DND-41 (cell line): ENCODE results near the gene NAPSA.

Experiments
- ATAC-seq: fragments of 200-7000 bp; cut with Tn5 transposase; 3 replicates; pipeline ENCODE4 v1.9.1; 2021; ENCODE audit warnings: low read depth; ENCODE audit not compliant: insufficient read depth
- DNase-seq: peaks from one replicate; pipeline ENCODE4 v3.0.0-alpha.2; 2020
- H2AFZ ChIP-seq: 2 replicates; pipeline ENCODE4 v1.6.0; 2012; ENCODE audit warnings: low read depth, low read length
- H3K27ac ChIP-seq: 2 replicates; pipeline ENCODE4 v1.5.1; 2012; ENCODE audit warnings: low read length, inconsistent platforms
- H3K27me3 ChIP-seq: fragments of 200-600 bp; sonication (generic); 2 replicates; pipeline ENCODE4 v1.6.0; 2012; ENCODE audit warnings: low read length, mild to moderate bottlenecking, inconsistent platforms; ENCODE audit not compliant: insufficient read depth, poor library complexity
- H3K36me3 ChIP-seq: 2 replicates; pipeline ENCODE4 v1.5.1; 2012; ENCODE audit warnings: low read length, inconsistent platforms; ENCODE audit not compliant: insufficient read depth
- H3K4me1 ChIP-seq: 2 replicates; pipeline ENCODE4 v1.5.1; 2012; ENCODE audit warnings: mild to moderate bottlenecking, low read length; ENCODE audit not compliant: insufficient read depth
- H3K4me2 ChIP-seq: 2 replicates; pipeline ENCODE4 v1.6.0; 2012; ENCODE audit warnings: mild to moderate bottlenecking, moderate library complexity, low read length, inconsistent platforms; ENCODE audit not compliant: insufficient read depth
- H3K4me3 ChIP-seq, 2 experiments: fragments of 200-600 bp in 1 of 2; shearing (Covaris generic) in 1 of 2; 2 replicates each; pipeline ENCODE4 v1.5.1; 2012 to 2016; ENCODE audit warnings: inconsistent platforms in 2 of 2, low read length in 2 of 2, mild to moderate bottlenecking in 2 of 2, low read depth in 1 of 2, moderate library complexity in 1 of 2
- H3K79me2 ChIP-seq: 2 replicates; pipeline ENCODE4 v1.6.0; 2012; ENCODE audit warnings: low read length, inconsistent platforms; ENCODE audit not compliant: insufficient read depth
- H3K9ac ChIP-seq: 2 replicates; pipeline ENCODE4 v1.6.0; 2012; ENCODE audit warnings: low read depth, mild to moderate bottlenecking, inconsistent platforms, low read length, moderate library complexity
- H3K9me3 ChIP-seq: 2 replicates; pipeline ENCODE4 v1.5.1; 2012; ENCODE audit warnings: low read length, moderate library complexity, mild to moderate bottlenecking, inconsistent platforms; ENCODE audit not compliant: insufficient read depth, severe bottlenecking
- H4K20me1 ChIP-seq: 2 replicates; pipeline ENCODE4 v1.6.0; 2012; ENCODE audit warnings: low read length; ENCODE audit not compliant: insufficient read depth
- EZH2 ChIP-seq: IDR thresholded peaks from 3 replicates; pipeline ENCODE4 v1.6.1; 2012; ENCODE audit warnings: borderline replicate concordance, low read depth, mild to moderate bottlenecking, moderate library complexity, low read length, inconsistent platforms; ENCODE audit not compliant: severe bottlenecking
- TF ChIP-seq, protein P1 (sequence below): IDR thresholded peaks from 2 replicates; pipeline ENCODE4 v1.5.1; 2012; ENCODE audit warnings: borderline replicate concordance, low read length, moderate library complexity, mild to moderate bottlenecking; ENCODE audit not compliant: poor library complexity, severe bottlenecking; ENCODE audit errors: extremely low read depth

Gene NAPSA

DNA sequence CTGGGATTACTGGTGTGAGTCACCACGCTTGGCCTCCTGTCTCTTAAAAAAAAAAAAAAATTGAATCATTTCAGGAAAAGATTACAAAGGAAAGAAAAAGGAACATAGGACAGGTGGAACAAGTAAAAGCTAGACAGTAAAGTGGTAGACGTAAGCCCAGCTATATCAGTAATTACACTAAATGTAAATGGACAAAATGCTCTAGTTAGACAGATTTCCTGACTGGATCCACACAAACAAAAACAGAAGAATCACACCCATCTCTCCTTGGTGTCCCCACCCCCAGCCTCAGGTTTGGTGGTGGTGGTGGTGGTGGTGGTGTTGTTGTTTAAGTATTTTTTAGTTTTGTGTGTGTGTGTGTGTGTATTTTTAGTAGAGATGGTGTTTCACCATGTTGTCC, 47.0 kb upstream of the NAPSA start:
- ATAC-seq, result no peak
- H4K20me1 ChIP-seq, result peaks cover 32% of the 10 kb centered on the region
- no peak for TF ChIP-seq EZH2
- H2AFZ ChIP-seq, result no peak overlapping the region
- H3K4me2 ChIP-seq, result no peak overlapping the region
- H3K27me3 ChIP-seq, result no peaks in the 10 kb centered on the region
- no peaks in the 10 kb centered on the region for H3K9me3 ChIP-seq
- no peaks in the 10 kb centered on the region for H3K4me1 ChIP-seq
- H3K79me2 ChIP-seq, result no peaks in the 10 kb centered on the region
- no peak for DNase-seq
- peaks cover 77% of the 10 kb centered on the region for H3K36me3 ChIP-seq
- H3K27ac ChIP-seq, result no peak overlapping the region
- H3K9ac ChIP-seq, result no peak overlapping the region
- H3K4me3 ChIP-seq, result no peak overlapping the region

DNA sequence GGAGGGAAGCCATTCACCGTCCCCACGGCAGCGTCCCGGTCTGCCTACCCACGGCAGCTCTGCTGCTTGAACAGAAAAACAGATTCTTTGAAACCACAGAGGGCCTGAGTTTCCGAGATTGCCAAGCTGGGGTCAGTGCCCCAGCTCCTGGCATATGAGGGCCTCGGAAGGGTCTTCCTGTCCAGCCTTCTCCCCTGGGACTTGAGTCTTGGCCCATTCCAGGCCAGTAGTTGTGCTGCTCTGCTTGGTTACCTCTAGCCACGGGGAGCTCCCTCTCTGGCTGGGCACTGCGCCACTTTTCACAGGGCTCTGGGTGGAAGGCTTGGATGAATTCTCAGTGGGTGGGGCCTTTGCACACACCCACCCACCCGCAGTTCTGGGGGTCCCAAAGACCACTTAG, 44.7 kb upstream of the NAPSA start:
- TF ChIP-seq EZH2, result no peak
- TF ChIP-seq, protein P1, sequence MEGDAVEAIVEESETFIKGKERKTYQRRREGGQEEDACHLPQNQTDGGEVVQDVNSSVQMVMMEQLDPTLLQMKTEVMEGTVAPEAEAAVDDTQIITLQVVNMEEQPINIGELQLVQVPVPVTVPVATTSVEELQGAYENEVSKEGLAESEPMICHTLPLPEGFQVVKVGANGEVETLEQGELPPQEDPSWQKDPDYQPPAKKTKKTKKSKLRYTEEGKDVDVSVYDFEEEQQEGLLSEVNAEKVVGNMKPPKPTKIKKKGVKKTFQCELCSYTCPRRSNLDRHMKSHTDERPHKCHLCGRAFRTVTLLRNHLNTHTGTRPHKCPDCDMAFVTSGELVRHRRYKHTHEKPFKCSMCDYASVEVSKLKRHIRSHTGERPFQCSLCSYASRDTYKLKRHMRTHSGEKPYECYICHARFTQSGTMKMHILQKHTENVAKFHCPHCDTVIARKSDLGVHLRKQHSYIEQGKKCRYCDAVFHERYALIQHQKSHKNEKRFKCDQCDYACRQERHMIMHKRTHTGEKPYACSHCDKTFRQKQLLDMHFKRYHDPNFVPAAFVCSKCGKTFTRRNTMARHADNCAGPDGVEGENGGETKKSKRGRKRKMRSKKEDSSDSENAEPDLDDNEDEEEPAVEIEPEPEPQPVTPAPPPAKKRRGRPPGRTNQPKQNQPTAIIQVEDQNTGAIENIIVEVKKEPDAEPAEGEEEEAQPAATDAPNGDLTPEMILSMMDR, result no peak
- DNase-seq, result no peak
- Histone ChIP-seq H3K9ac (no peak overlapping the region), H3K4me3 (no peak overlapping the region), H3K9me3 (no peaks in the 10 kb centered on the region), H3K4me2 (no peak overlapping the region), H2AFZ (no peak overlapping the region), H3K36me3 (peaks cover 85% of the 10 kb centered on the region), H4K20me1 (peaks cover 34% of the 10 kb centered on the region), H3K27me3 (no peaks in the 10 kb centered on the region), H3K79me2 (no peaks in the 10 kb centered on the region), H3K27ac (no peak overlapping the region), H3K4me1 (no peaks in the 10 kb centered on the region)
- ATAC-seq, result no peak

GRCh38 chr19:50409347-50409746, 43.9 kb upstream of the NAPSA start:
- Histone ChIP-seq H3K4me2 (no peak overlapping the region), H3K9me3 (no peaks in the 10 kb centered on the region), H2AFZ (no peak overlapping the region), H3K36me3 (peaks cover 84% of the 10 kb centered on the region), H3K27ac (no peak overlapping the region), H3K4me1 (no peaks in the 10 kb centered on the region), H3K79me2 (no peaks in the 10 kb centered on the region), H3K27me3 (no peaks in the 10 kb centered on the region), H3K9ac (no peak overlapping the region), H3K4me3 (no peak overlapping the region), H4K20me1 (peaks cover 30% of the 10 kb centered on the region)
- no peak for DNase-seq
- TF ChIP-seq EZH2, result no peak
- TF ChIP-seq, protein P1, result no peak
- no peak for ATAC-seq

DNA sequence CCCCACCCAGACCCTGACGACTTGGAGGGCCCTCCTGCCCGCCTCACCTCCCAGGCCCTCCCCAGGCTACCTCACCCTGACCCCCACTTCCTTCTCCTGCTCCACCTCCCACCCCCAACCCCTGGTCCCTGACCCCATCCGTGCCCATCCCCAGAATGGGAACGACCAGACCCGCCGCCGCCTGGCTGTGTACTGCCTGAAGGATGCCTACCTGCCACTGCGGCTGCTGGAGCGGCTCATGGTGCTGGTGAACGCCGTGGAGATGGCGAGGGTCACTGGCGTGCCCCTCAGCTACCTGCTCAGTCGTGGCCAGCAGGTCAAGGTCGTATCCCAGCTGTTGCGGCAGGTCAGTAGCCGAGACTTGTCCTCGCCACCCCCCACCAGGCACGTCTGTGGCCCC, 41.4 kb upstream of the NAPSA start:
- no peak overlapping the region for H3K9ac ChIP-seq

More for the DNA sequence above, 41.4 kb upstream of the NAPSA start:
- no peaks in the 10 kb centered on the region for H3K79me2 ChIP-seq
- no peak overlapping the region for H3K4me2 ChIP-seq
- no peak overlapping the region for H3K27ac ChIP-seq
- peaks cover 36% of the 10 kb centered on the region for H4K20me1 ChIP-seq
- H3K4me1 ChIP-seq, result no peaks in the 10 kb centered on the region
- H3K4me3 ChIP-seq, result no peak overlapping the region
- no peaks in the 10 kb centered on the region for H3K27me3 ChIP-seq
- no peak for TF ChIP-seq EZH2
- TF ChIP-seq, protein P1, result no peak
- ATAC-seq, result no peak
- H3K9me3 ChIP-seq, result no peaks in the 10 kb centered on the region
- H2AFZ ChIP-seq, result no peak overlapping the region
- DNase-seq, result no peak
- H3K36me3 ChIP-seq, result peaks cover 85% of the 10 kb centered on the region
